H1 (cell line): Measurements from ENCODE around the gene ANGPTL4. TPM values are rescaled to one million over a fixed set of nuclear protein-coding genes. Genes with fewer than 3 reads are reported as not detected.

Experiments used
- BRCA1 ChIP-seq: IDR thresholded peaks from 2 replicates; pipeline ENCODE4 v1.6.1; 2012; ENCODE audit warnings: low read depth, low read length, improper control_type of control experiment
- EP300 ChIP-seq, 2 experiments: IDR thresholded peaks; 1 replicate in 1 of 2; 2 replicates in 1 of 2; pipeline ENCODE4 v1.6.1; 2011 to 2012; ENCODE audit warnings: low read depth in 2 of 2, low read length in 2 of 2, mild to moderate bottlenecking in 2 of 2, borderline replicate concordance in 1 of 2, inconsistent platforms in 1 of 2, moderate library complexity in 1 of 2
- EZH2 ChIP-seq: fragments of 200-600 bp; sonication (generic); IDR thresholded peaks from 2 replicates; pipeline ENCODE4 v1.7.1; 2012; ENCODE audit warnings: low read depth, mild to moderate bottlenecking, moderate library complexity, low read length, inconsistent platforms; ENCODE audit not compliant: severe bottlenecking
- RNF2 ChIP-seq: fragments of 200-900, 300-1000 bp; sonication (generic); IDR thresholded peaks from 2 replicates; pipeline ENCODE4 v1.7.1; 2016; ENCODE audit warnings: borderline replicate concordance, low read depth, mild to moderate bottlenecking, antibody characterized with exemption, low read length; ENCODE audit not compliant: poor library complexity, severe bottlenecking; ENCODE audit errors: missing control alignments
- YY1 ChIP-seq: IDR thresholded peaks from 2 replicates; pipeline ENCODE4 v1.6.1; 2011; ENCODE audit warnings: low read depth, mild to moderate bottlenecking, low read length
- polyA plus RNA-seq, 7 experiments: library from polyadenylated mRNA; depleted of rRNA in 3 of 7; stranded (reverse) in 5 of 7; unstranded in 2 of 7; fragments of >200 nt in 5 of 7; fragments of 200-250 nt in 2 of 7; gene quantifications; 1 replicate in 5 of 7; 2 replicates in 1 of 7; 4 replicates in 1 of 7; pipeline versions ENCODE4 v1.2.1 to v1.2.3, GENCODE V29; 2011 to 2013; ENCODE audit warnings: missing spikeins in 2 of 7, mixed read lengths in 2 of 7
- total RNA-seq: library from RNA; stranded (reverse); fragmentation: NEBNext Ultra II Directional; extraction: Animal tissue kit (Norgen Biotek cat#: 25700); gene quantifications from 2 replicates; pipeline ENCODE4 v1.2.1, GENCODE V29; 2021
- TF ChIP-seq, protein P1 (sequence below): IDR thresholded peaks from 2 replicates; pipeline ENCODE4 v1.6.1; 2012; ENCODE audit warnings: inconsistent platforms

The ANGPTL4 gene
- total and polyA plus RNA-seq, 2 of the 8 experiments (the other 6 are each of a cell fraction or from before 2014, with no cell fraction given): 2.3 to 6.5 TPM

DNA sequence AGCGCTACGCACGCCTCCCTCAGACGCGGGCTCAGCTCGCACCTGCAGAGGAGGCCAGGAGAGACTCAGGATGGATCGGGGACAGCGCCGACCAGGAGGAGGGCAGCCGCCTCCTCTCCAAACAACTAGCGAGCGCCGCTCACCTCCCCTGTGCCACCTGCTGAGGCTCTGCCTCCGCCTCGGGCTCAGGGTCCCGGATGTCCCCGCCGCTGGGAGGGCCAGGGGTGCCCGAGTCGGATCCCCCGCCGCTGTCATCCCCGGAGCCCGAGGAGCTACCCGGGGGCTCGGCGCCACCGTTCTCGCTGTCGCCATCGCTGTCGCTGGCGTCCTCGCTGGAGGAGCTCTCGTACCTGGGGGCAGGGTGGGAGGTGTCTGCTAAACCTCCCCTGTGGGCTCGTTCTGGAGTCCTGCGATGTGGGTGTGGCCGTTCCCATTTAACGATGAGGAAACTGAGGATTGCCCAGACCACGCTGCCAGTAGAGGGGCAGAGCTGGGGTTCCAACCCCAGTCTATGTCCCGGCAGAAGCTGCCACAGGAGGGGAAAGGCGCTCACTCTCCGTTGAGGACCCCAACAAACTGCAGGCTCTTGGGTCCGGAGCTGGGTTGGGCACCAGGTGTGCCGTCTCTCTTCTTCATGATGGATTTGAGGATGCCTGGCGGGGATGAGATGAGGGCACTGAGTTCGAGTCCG lies 30.0 kb upstream of the ANGPTL4 start (continued):
- TF ChIP-seq EZH2: peak; percentile 82
- no peak for TF ChIP-seq BRCA1
- no peak for TF ChIP-seq EP300 (IDR thresholded peaks at IDR 0.05; ENCODE audit: borderline replicate concordance in 1 of 2, low read depth in 2 of 2, low read length in 2 of 2)
- no peak for TF ChIP-seq YY1
- TF ChIP-seq, protein P1, sequence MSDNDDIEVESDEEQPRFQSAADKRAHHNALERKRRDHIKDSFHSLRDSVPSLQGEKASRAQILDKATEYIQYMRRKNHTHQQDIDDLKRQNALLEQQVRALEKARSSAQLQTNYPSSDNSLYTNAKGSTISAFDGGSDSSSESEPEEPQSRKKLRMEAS: 0 out of 2 replicates have a peak, but pooled peaks have one; percentile 26
- no peak for TF ChIP-seq RNF2
